PC-3 (cell line): ENCODE data around the gene ATP13A3. TPM values are rescaled to one million over a fixed set of nuclear protein-coding genes. Genes with fewer than 3 reads are reported as not detected.

Experiments
- ATAC-seq: fragments of 200-7000 bp; cut with Tn5 transposase; 2 replicates; pipeline ENCODE4 v1.9.1; 2020; ENCODE audit warnings: mild to moderate bottlenecking, moderate library complexity
- BruUV-seq: library from RNA; stranded (reverse); fragments of 400-500 nt; replicated peaks from 2 replicates; lab custom pipeline; 2021; lab: Mats Ljungman, UMichigan
- CTCF ChIA-PET: fragments of 300-600 bp; sonication (Branson Sonifier 250); formaldehyde crosslinking; loops from one replicate; lab custom pipeline; 2022; ENCODE audit warnings: antibody characterized with exemption; lab: Charles Lee
- POLR2A ChIA-PET: fragments of 300-600 bp; sonication (Branson Sonifier 250); formaldehyde crosslinking; loops from one replicate; lab custom pipeline; 2022; ENCODE audit warnings: antibody characterized with exemption; ENCODE audit not compliant: unreplicated experiment; lab: Charles Lee
- DNase-seq: peaks from one replicate; pipeline ENCODE4 v3.0.0-alpha.2; 2015
- H2AFZ ChIP-seq: fragments of 300-600 bp; sonication (generic); 2 replicates; pipeline ENCODE4 v1.6.0; 2016; ENCODE audit warnings: antibody characterized with exemption, low read length
- H3F3A ChIP-seq: fragments of 300-600 bp; sonication (generic); one replicate; pipeline ENCODE4 v1.6.0; 2017; ENCODE audit warnings: antibody characterized with exemption, low read length, control low read depth, mild to moderate bottlenecking; ENCODE audit not compliant: unreplicated experiment
- H3K27ac ChIP-seq: fragments of 300-600 bp; sonication (generic); 2 replicates; pipeline ENCODE4 v1.5.1; 2016; ENCODE audit warnings: mild to moderate bottlenecking, low read length
- H3K27me3 ChIP-seq: fragments of 300-600 bp; sonication (generic); 2 replicates; pipeline ENCODE4 v1.6.1; 2016; ENCODE audit warnings: low read length, mixed read lengths
- H3K36me3 ChIP-seq: fragments of 300-600 bp; sonication (generic); 2 replicates; pipeline ENCODE4 v1.6.1; 2016; ENCODE audit warnings: low read depth, mixed run types, low read length, mixed read lengths
- H3K4me1 ChIP-seq: fragments of 300-600 bp; sonication (generic); 2 replicates; pipeline ENCODE4 v1.5.1; 2016; ENCODE audit warnings: low read length; ENCODE audit not compliant: insufficient read depth
- H3K4me2 ChIP-seq: fragments of 300-600 bp; sonication (generic); 2 replicates; pipeline ENCODE4 v1.6.0; 2016; ENCODE audit warnings: low read length
- H3K4me3 ChIP-seq: fragments of 300-600 bp; sonication (generic); 2 replicates; pipeline ENCODE4 v1.5.1; 2016; ENCODE audit warnings: mild to moderate bottlenecking, low read length, mixed read lengths
- H3K79me2 ChIP-seq: fragments of 300-600 bp; sonication (generic); 2 replicates; pipeline ENCODE4 v1.6.1; 2017; ENCODE audit warnings: low read length, mixed read lengths
- H3K9ac ChIP-seq: fragments of 300-600 bp; sonication (generic); 2 replicates; pipeline ENCODE4 v1.6.0; 2016; ENCODE audit warnings: mild to moderate bottlenecking, low read length
- H3K9me2 ChIP-seq: fragments of 300-600 bp; sonication (generic); replicated peaks from 2 replicates; pipeline ENCODE4 v1.6.1; 2016; ENCODE audit warnings: mixed run types, low read length, mixed read lengths
- H3K9me3 ChIP-seq: fragments of 300-600 bp; sonication (generic); 2 replicates; pipeline ENCODE4 v1.6.1; 2016; ENCODE audit warnings: low read length, mixed read lengths
- H4K20me1 ChIP-seq: fragments of 300-600 bp; sonication (generic); 2 replicates; pipeline ENCODE4 v1.6.1; 2016; ENCODE audit warnings: low read length, mixed read lengths
- CTCF ChIP-seq: fragments of 300-600 bp; sonication (generic); conservative IDR thresholded peaks from 2 replicates; pipeline ENCODE4 v1.5.1; 2017; ENCODE audit warnings: antibody characterized with exemption, low read depth, mild to moderate bottlenecking, low read length
- EZH2 ChIP-seq: fragments of 300-600 bp; sonication (generic); IDR thresholded peaks from one replicate; pipeline ENCODE4 v1.6.1; 2017; ENCODE audit warnings: antibody characterized with exemption, mild to moderate bottlenecking, low read length; ENCODE audit not compliant: unreplicated experiment
- EZH2phosphoT487 ChIP-seq: fragments of 300-600 bp; sonication (generic); IDR thresholded peaks from 2 replicates; pipeline ENCODE4 v1.6.1; 2018; ENCODE audit warnings: mild to moderate bottlenecking, antibody characterized with exemption, low read length, borderline replicate concordance
- intact Hi-C: fragments of 100-400 bp; cut with micrococcal nuclease; formaldehyde crosslinking; loops from 2 replicates; pipeline ENCODE4 v1.9.0; 2023
- total RNA-seq: library from RNA; depleted of rRNA; stranded (reverse); fragments of >200 nt; gene quantifications from 2 replicates; pipeline ENCODE4 v1.2.3, GENCODE V29; 2014

Gene ATP13A3
- total RNA-seq, 1 experiment from 2014 or later = 69.4 TPM

GRCh38 chr3:194497799-194498575 lies 11.2 kb upstream of the ATP13A3 start:
- intact Hi-C loops = loop anchor here (1.0 kb wide), 3 partner anchors 11 to 39 kb away; partner anchors contain the start of gene ATP13A3
- Histone ChIP-seq H3K36me3 (no peaks in the 10 kb centered on the region), H3K4me3 (peak overlapping the region; percentile 8; the same call in 1 of the 2 replicates), H3K9me3 (no peaks in the 10 kb centered on the region), H3F3A (no peaks in the 10 kb centered on the region), H3K4me2 (peak overlapping the region; percentile 64), H3K79me2 (no peaks in the 10 kb centered on the region), H3K4me1 (peaks cover 45% of the 10 kb centered on the region), H3K9ac (0 out of 2 replicates have a peak overlapping the region, but pooled peaks have one; percentile 2), H3K9me2 (no peaks in the 10 kb centered on the region), H3K27me3 (no peaks in the 10 kb centered on the region), H4K20me1 (no peaks in the 10 kb centered on the region), H3K27ac (peak overlapping the region; percentile 53), H2AFZ (peak overlapping the region; percentile 42; the same call in 1 of the 2 replicates)
- peak; percentile 80 for ATAC-seq
- DNase-seq = peak; percentile 90
- ChIA-PET CTCF (interaction anchor here (0.6 to 1.6 kb wide), 5 partner anchors 26 to 96 kb away, joined by 3 to 7 read pairs (median 4); no protein-coding TSS in a partner anchor), POLR2A (interaction anchor here (0.6 to 1.0 kb wide), 5 partner anchors 24 to 87 kb away, joined by 3 to 9 read pairs (median 4); no protein-coding TSS in a partner anchor)
- BruUV-seq = TSS peak; percentile 88
- TF ChIP-seq EZH2 (no peak), EZH2phosphoT487 (no peak), CTCF (no peak)

- no peaks in the 10 kb centered on the region for H3K79me2 ChIP-seq
- H4K20me1 ChIP-seq = no peaks in the 10 kb centered on the region
- H3F3A ChIP-seq = no peaks in the 10 kb centered on the region
- H3K27ac ChIP-seq = no peak overlapping the region
- POLR2A ChIA-PET = no interaction called here
- DNase-seq (peak; percentile 25), ATAC-seq (no peak)
- no peak overlapping the region for H3K4me3 ChIP-seq
- no peak overlapping the region for H2AFZ ChIP-seq
- H3K4me1 ChIP-seq = peaks cover 45% of the 10 kb centered on the region
- CTCF ChIA-PET = interaction anchor here (1.6 kb wide), 1 partner anchor 98 kb away, joined by 6 read pairs; no protein-coding TSS in a partner anchor
- H3K9ac ChIP-seq = no peak overlapping the region
- H3K9me2 ChIP-seq = no peaks in the 10 kb centered on the region
- H3K4me2 ChIP-seq = no peak overlapping the region; the same call in 1 of the 2 replicates
- no peaks in the 10 kb centered on the region for H3K36me3 ChIP-seq
- intact Hi-C loops = no loop called here
- no TSS peak for BruUV-seq
- H3K27me3 ChIP-seq = no peaks in the 10 kb centered on the region
- TF ChIP-seq EZH2 (no peak), EZH2phosphoT487 (no peak), CTCF (no peak)
- no peaks in the 10 kb centered on the region for H3K9me3 ChIP-seq
These were observed 9.6 kb upstream of the ATP13A3 start for GRCh38 chr3:194496217-194496919.
